A673 (cell line): ENCODE results near the gene GGNBP2. TPM values are rescaled to one million over a fixed set of nuclear protein-coding genes. Genes with fewer than 3 reads are reported as not detected.
A peak's percentile ranks its signal among the peaks of the same experiment; 100 is the strongest.

Experiments used
- BruUV-seq: library from RNA; stranded (reverse); fragments of 400-500 nt; replicated peaks from 2 replicates; lab custom pipeline; 2021; lab: Mats Ljungman, UMichigan
- CTCF ChIA-PET: fragments of 300-600 bp; sonication (Branson Sonifier 250); formaldehyde crosslinking; loops from one replicate; lab custom pipeline; 2022; ENCODE audit warnings: antibody characterized with exemption; lab: Charles Lee
- POLR2A ChIA-PET: fragments of 300-600 bp; sonication (Branson Sonifier 250); formaldehyde crosslinking; loops from one replicate; lab custom pipeline; 2022; ENCODE audit warnings: antibody characterized with exemption; ENCODE audit not compliant: low non-redundant PET; lab: Charles Lee
- DNase-seq: peaks from one replicate; pipeline ENCODE4 v3.0.0-alpha.2; 2015; ENCODE audit warnings: low spot score
- H3K27ac ChIP-seq: fragments of 200-600 bp; sonication (generic); 2 replicates; pipeline ENCODE4 v1.5.1; 2016; ENCODE audit warnings: mixed run types, low read depth, mild to moderate bottlenecking, mixed read lengths, antibody characterized with exemption, low read length; ENCODE audit not compliant: poor library complexity, severe bottlenecking
- H3K27me3 ChIP-seq: fragments of 200-600 bp; sonication (generic); replicated peaks from 2 replicates; pipeline ENCODE4 v1.6.1; 2017; ENCODE audit warnings: mixed run types, low read depth, mild to moderate bottlenecking, mixed read lengths, antibody characterized with exemption, low read length; ENCODE audit not compliant: insufficient read depth, poor library complexity
- H3K36me3 ChIP-seq: fragments of 200-600 bp; sonication (generic); 2 replicates; pipeline ENCODE4 v1.6.1; 2016; ENCODE audit warnings: mixed run types, mild to moderate bottlenecking, mixed read lengths, antibody characterized with exemption, low read length; ENCODE audit not compliant: insufficient read depth, poor library complexity, severe bottlenecking
- H3K4me1 ChIP-seq: fragments of 200-600 bp; sonication (generic); 2 replicates; pipeline ENCODE4 v1.6.1; 2017; ENCODE audit warnings: mixed run types, mild to moderate bottlenecking, mixed read lengths, antibody characterized with exemption, low read length; ENCODE audit not compliant: insufficient read depth, poor library complexity, severe bottlenecking
- H3K4me3 ChIP-seq: fragments of 200-600 bp; sonication (generic); 2 replicates; pipeline ENCODE4 v1.5.1; 2016; ENCODE audit warnings: low read depth, mixed run types, mild to moderate bottlenecking, mixed read lengths, low read length; ENCODE audit not compliant: poor library complexity, severe bottlenecking
- H3K9me3 ChIP-seq: fragments of 200-600 bp; sonication (generic); 2 replicates; pipeline ENCODE4 v1.6.1; 2016; ENCODE audit warnings: mixed run types, low read depth, mild to moderate bottlenecking, mixed read lengths, antibody characterized with exemption, low read length; ENCODE audit not compliant: poor library complexity, severe bottlenecking
- CTCF ChIP-seq: fragments of 300-800, 200-600 bp; sonication (generic); conservative IDR thresholded peaks from 2 replicates; pipeline ENCODE4 v1.5.1; 2017; ENCODE audit warnings: low read depth, mild to moderate bottlenecking, antibody characterized with exemption, low read length, moderate library complexity, mixed read lengths
- EZH2 ChIP-seq: fragments of 200-600 bp; sonication (generic); IDR thresholded peaks from 2 replicates; pipeline ENCODE4 v1.6.1; 2017; ENCODE audit warnings: borderline replicate concordance, low read depth, mild to moderate bottlenecking, mixed read lengths, antibody characterized with exemption, low read length; ENCODE audit not compliant: poor library complexity, severe bottlenecking
- intact Hi-C: fragments of 100-400 bp; cut with micrococcal nuclease; formaldehyde crosslinking; loops from one replicate; pipeline ENCODE4 v1.10.0; 2022; ENCODE audit not compliant: unreplicated experiment
- total RNA-seq: library from RNA; stranded (reverse); gene quantifications from 2 replicates; pipeline ENCODE4 v1.2.3, GENCODE V29; 2021

Gene GGNBP2
- total RNA-seq, 1 experiment from 2014 or later = 50.4 TPM

- Histone ChIP-seq H3K27me3 (no peaks in the 10 kb centered on the region), H3K4me1 (no peaks in the 10 kb centered on the region), H3K27ac (no peak overlapping the region), H3K36me3 (peaks cover 22% of the 10 kb centered on the region), H3K4me3 (no peak overlapping the region), H3K9me3 (no peaks in the 10 kb centered on the region)
- BruUV-seq = no TSS peak
- TF ChIP-seq CTCF (no peak), EZH2 (no peak)
- ChIA-PET POLR2A (no interaction called here), CTCF (no interaction called here)
- intact Hi-C loops = no loop called here
- DNase-seq = no peak
Observed at GRCh38 chr17:36586138-36586537, 41.4 kb downstream of the GGNBP2 start.

- ChIA-PET CTCF (no interaction called here), POLR2A (no interaction called here)
- no peak for DNase-seq
- Histone ChIP-seq H3K27ac (no peak overlapping the region), H3K36me3 (peaks cover 17% of the 10 kb centered on the region), H3K4me3 (no peak overlapping the region), H3K27me3 (no peaks in the 10 kb centered on the region), H3K4me1 (no peaks in the 10 kb centered on the region), H3K9me3 (no peaks in the 10 kb centered on the region)
- TF ChIP-seq EZH2 = no peak
- TF ChIP-seq CTCF = no peak
- BruUV-seq = no TSS peak
- intact Hi-C loops = no loop called here
Observed at GRCh38 chr17:36590082-36590481, 45.4 kb downstream of the GGNBP2 start.

GRCh38 chr17:36591434-36592315 is 47.0 kb downstream of the GGNBP2 start, which contains the start of gene DHRS11:
TSS of gene DHRS11 (plus strand) at chr17:36591879. CDS start at chr17:36592010, 131 bp downstream.
- intact Hi-C loops = no loop called here
- H3K36me3 ChIP-seq = peaks cover 4% of the 10 kb centered on the region
- no peaks in the 10 kb centered on the region for H3K4me1 ChIP-seq
- H3K9me3 ChIP-seq = no peaks in the 10 kb centered on the region
- BruUV-seq = no TSS peak
- TF ChIP-seq CTCF (no peak), EZH2 (no peak)
- peak within 1 kb of the TSS; percentile 69 for H3K4me3 ChIP-seq
- peak within 1 kb of the TSS; percentile 54 for H3K27ac ChIP-seq
- CTCF ChIA-PET = no interaction called here
- peak; percentile 61 for DNase-seq
- no peaks in the 10 kb centered on the region for H3K27me3 ChIP-seq
- POLR2A ChIA-PET = no interaction called here
